ENCODE results near the gene KCTD10. TPM values are rescaled to one million over a fixed set of nuclear protein-coding genes. Genes with fewer than 3 reads are reported as not detected.

Gene KCTD10
- total RNA-seq, 1 experiment from 2014 or later, result 56.7 TPM

GRCh38 chr12:109501299-109501698 is 24.2 kb upstream of the KCTD10 start:
- Mint-ChIP-seq H3K27ac (ENCODE audit: unreplicated experiment) (no peak overlapping the region), H3K36me3 (ENCODE audit: insufficient read depth, unreplicated experiment) (peaks cover 24% of the 10 kb centered on the region), H3K27me3 (ENCODE audit: unreplicated experiment) (no peaks in the 10 kb centered on the region), H3K9me3 (ENCODE audit: low read depth, unreplicated experiment) (no peaks in the 10 kb centered on the region), H3K4me3 (ENCODE audit: low read depth, unreplicated experiment) (no peak overlapping the region), H3K4me1 (ENCODE audit: low read depth, unreplicated experiment) (no peaks in the 10 kb centered on the region)
- DNase-seq, result no peak
- CTCF ChIA-PET, result no interaction called here
- intact Hi-C loops (cut with micrococcal nuclease; ENCODE audit: unreplicated experiment), result no loop called here
- no peak for TF ChIP-seq CTCF (IDR thresholded peaks at IDR 0.05; ENCODE audit: unreplicated experiment)
- no TSS peak for BruUV-seq (replicated peaks)

- Mint-ChIP-seq H3K9me3 (ENCODE audit: low read depth, unreplicated experiment) (no peaks in the 10 kb centered on the region), H3K27ac (ENCODE audit: unreplicated experiment) (no peak overlapping the region), H3K27me3 (ENCODE audit: unreplicated experiment) (no peaks in the 10 kb centered on the region), H3K36me3 (ENCODE audit: insufficient read depth, unreplicated experiment) (peaks cover 24% of the 10 kb centered on the region), H3K4me1 (ENCODE audit: low read depth, unreplicated experiment) (no peaks in the 10 kb centered on the region), H3K4me3 (ENCODE audit: low read depth, unreplicated experiment) (no peak overlapping the region)
- intact Hi-C loops (cut with micrococcal nuclease; ENCODE audit: unreplicated experiment), result no loop called here
- no TSS peak for BruUV-seq (replicated peaks)
- CTCF ChIA-PET, result no interaction called here
- no peak for TF ChIP-seq CTCF (IDR thresholded peaks at IDR 0.05; ENCODE audit: unreplicated experiment)
- DNase-seq, result no peak
These were observed 23.5 kb upstream of the KCTD10 start for GRCh38 chr12:109500406-109501185.

GRCh38 chr12:109497675-109498074 is 20.6 kb upstream of the KCTD10 start:
- no peak overlapping the region for H3K27ac Mint-ChIP-seq (ENCODE audit: unreplicated experiment)
- intact Hi-C loops (cut with micrococcal nuclease; ENCODE audit: unreplicated experiment), result no loop called here
- CTCF ChIA-PET, result no interaction called here
- TF ChIP-seq CTCF (IDR thresholded peaks at IDR 0.05; ENCODE audit: unreplicated experiment), result no peak
- no peaks in the 10 kb centered on the region for H3K27me3 Mint-ChIP-seq (ENCODE audit: unreplicated experiment)
- BruUV-seq (replicated peaks), result no TSS peak
- H3K9me3 Mint-ChIP-seq (ENCODE audit: low read depth, unreplicated experiment), result no peaks in the 10 kb centered on the region
- peaks cover 13% of the 10 kb centered on the region for H3K36me3 Mint-ChIP-seq (ENCODE audit: insufficient read depth, unreplicated experiment)
- DNase-seq, result no peak
- no peak overlapping the region for H3K4me3 Mint-ChIP-seq (ENCODE audit: low read depth, unreplicated experiment)
- H3K4me1 Mint-ChIP-seq (ENCODE audit: low read depth, unreplicated experiment), result no peaks in the 10 kb centered on the region

GRCh38 chr12:109496306-109496705 is 19.2 kb upstream of the KCTD10 start:
- H3K27me3 Mint-ChIP-seq (ENCODE audit: unreplicated experiment), result no peaks in the 10 kb centered on the region
- no peak for DNase-seq
- no peak overlapping the region for H3K27ac Mint-ChIP-seq (ENCODE audit: unreplicated experiment)
- intact Hi-C loops (cut with micrococcal nuclease; ENCODE audit: unreplicated experiment), result no loop called here
- TF ChIP-seq CTCF (IDR thresholded peaks at IDR 0.05; ENCODE audit: unreplicated experiment), result no peak
- no peak overlapping the region for H3K4me3 Mint-ChIP-seq (ENCODE audit: low read depth, unreplicated experiment)
- peaks cover 13% of the 10 kb centered on the region for H3K36me3 Mint-ChIP-seq (ENCODE audit: insufficient read depth, unreplicated experiment)
- no peaks in the 10 kb centered on the region for H3K9me3 Mint-ChIP-seq (ENCODE audit: low read depth, unreplicated experiment)
- CTCF ChIA-PET, result no interaction called here
- no TSS peak for BruUV-seq (replicated peaks)
- no peaks in the 10 kb centered on the region for H3K4me1 Mint-ChIP-seq (ENCODE audit: low read depth, unreplicated experiment)
